IMR-90 (cell line): ENCODE data around the gene GPR65. TPM values are rescaled to one million over a fixed set of nuclear protein-coding genes. Genes with fewer than 3 reads are reported as not detected.

Experiments used
- ATAC-seq: fragments of 200-7000 bp; cut with Tn5 transposase; 2 replicates; pipeline ENCODE4 v1.9.1; 2020; ENCODE audit warnings: low read depth, mild to moderate bottlenecking, moderate library complexity
- BruUV-seq: library from RNA; stranded (reverse); fragments of 400-500 nt; replicated peaks from 2 replicates; lab custom pipeline; 2021; lab: Mats Ljungman, UMichigan
- CTCF ChIA-PET: fragments of 300-600 bp; formaldehyde crosslinking; extraction: SDS; loops from one replicate; lab custom pipeline; 2021; ENCODE audit warnings: antibody characterized with exemption; lab: Yijun Ruan, JAX
- POLR2A ChIA-PET: fragments of 300-600 bp; sonication (Branson Sonifier 250); formaldehyde crosslinking; loops from one replicate; lab custom pipeline; 2022; ENCODE audit warnings: antibody characterized with exemption; ENCODE audit not compliant: unreplicated experiment; lab: Charles Lee
- DNase-seq: peaks from one replicate; pipeline ENCODE4 v3.0.0; 2013
- H2AFZ ChIP-seq: replicated peaks from 2 replicates; pipeline ENCODE3; 2013; ENCODE audit warnings: low read length, mild to moderate bottlenecking; ENCODE audit not compliant: poor library complexity
- H2AK5ac ChIP-seq: 2 replicates; pipeline ENCODE4 v1.6.1; 2013; ENCODE audit warnings: low read depth, low read length, inconsistent platforms
- H2AK9ac ChIP-seq: replicated peaks from 2 replicates; pipeline ENCODE3; 2013; ENCODE audit warnings: mild to moderate bottlenecking, low read depth, low read length, moderate library complexity; ENCODE audit not compliant: poor library complexity
- H2BK120ac ChIP-seq: 2 replicates; pipeline ENCODE4 v1.6.1; 2013; ENCODE audit warnings: low read depth, low read length, inconsistent platforms
- H2BK15ac ChIP-seq: 3 replicates; pipeline ENCODE4 v1.6.1; 2013; ENCODE audit warnings: low read depth, low read length, inconsistent platforms
- H2BK20ac ChIP-seq: 2 replicates; pipeline ENCODE4 v1.6.1; 2013; ENCODE audit warnings: low read depth, mild to moderate bottlenecking, inconsistent platforms, low read length, moderate library complexity
- H2BK5ac ChIP-seq: 2 replicates; pipeline ENCODE4 v1.6.1; 2013; ENCODE audit warnings: mild to moderate bottlenecking, low read depth, low read length, inconsistent platforms; ENCODE audit not compliant: poor library complexity, severe bottlenecking
- H3K14ac ChIP-seq: replicated peaks from 2 replicates; pipeline ENCODE4 v1.6.1; 2013; ENCODE audit warnings: low read depth, low read length, inconsistent platforms
- H3K18ac ChIP-seq: 2 replicates; pipeline ENCODE4 v1.6.1; 2013; ENCODE audit warnings: low read depth, low read length, control low read depth
- H3K23ac ChIP-seq: 2 replicates; pipeline ENCODE4 v1.6.1; 2013; ENCODE audit warnings: low read depth, low read length, inconsistent platforms
- H3K27ac ChIP-seq: 2 replicates; pipeline ENCODE4 v1.5.1; 2013; ENCODE audit warnings: mild to moderate bottlenecking, control low read depth, low read length; ENCODE audit not compliant: insufficient read depth
- H3K27me3 ChIP-seq: 2 replicates; pipeline ENCODE4 v1.6.1; 2013; ENCODE audit warnings: low read length; ENCODE audit not compliant: control insufficient read depth, insufficient read depth
- H3K36me3 ChIP-seq: 2 replicates; pipeline ENCODE4 v1.6.1; 2013; ENCODE audit warnings: low read length, mixed read lengths; ENCODE audit not compliant: control insufficient read depth, insufficient read depth
- H3K4ac ChIP-seq: 2 replicates; pipeline ENCODE4 v1.6.1; 2013; ENCODE audit warnings: low read depth, low read length, inconsistent platforms
- H3K4me1 ChIP-seq: 2 replicates; pipeline ENCODE4 v1.6.1; 2013; ENCODE audit warnings: low read length, mixed read lengths; ENCODE audit not compliant: control insufficient read depth, insufficient read depth
- H3K4me2 ChIP-seq: 2 replicates; pipeline ENCODE4 v1.6.1; 2013; ENCODE audit warnings: low read depth, mild to moderate bottlenecking, control low read depth, low read length, moderate library complexity
- H3K4me3 ChIP-seq: 2 replicates; pipeline ENCODE4 v1.5.1; 2013; ENCODE audit warnings: low read depth, mild to moderate bottlenecking, control low read depth, low read length, moderate library complexity; ENCODE audit not compliant: insufficient read depth
- H3K56ac ChIP-seq: 2 replicates; pipeline ENCODE4 v1.6.1; 2013; ENCODE audit warnings: low read length, inconsistent platforms; ENCODE audit not compliant: insufficient read depth; ENCODE audit errors: extremely low read depth
- H3K79me1 ChIP-seq, 2 experiments: 2 replicates each; pipeline ENCODE4 v1.6.1; 2013; ENCODE audit warnings: low read length in 2 of 2, inconsistent platforms in 1 of 2, low read depth in 1 of 2
- H3K9ac ChIP-seq: 2 replicates; pipeline ENCODE4 v1.6.1; 2013; ENCODE audit warnings: low read depth, low read length, control low read depth
- H3K9me1 ChIP-seq: 2 replicates; pipeline ENCODE4 v1.6.1; 2013; ENCODE audit warnings: low read length, inconsistent platforms; ENCODE audit not compliant: insufficient read depth
- H3K9me3 ChIP-seq: 2 replicates; pipeline ENCODE4 v1.6.1; 2013; ENCODE audit warnings: low read length; ENCODE audit not compliant: control insufficient read depth, insufficient read depth
- H4K20me1 ChIP-seq: 2 replicates; pipeline ENCODE4 v1.6.1; 2013; ENCODE audit warnings: low read length, inconsistent platforms; ENCODE audit not compliant: insufficient read depth
- H4K5ac ChIP-seq: 2 replicates; pipeline ENCODE4 v1.6.1; 2013; ENCODE audit warnings: mild to moderate bottlenecking, low read depth, low read length, control low read depth
- H4K8ac ChIP-seq, 2 experiments: 2 replicates each; pipeline ENCODE4 v1.6.1; 2013; ENCODE audit warnings: low read depth in 2 of 2, low read length in 2 of 2, control low read depth in 1 of 2, inconsistent platforms in 1 of 2
- H4K91ac ChIP-seq: 2 replicates; pipeline ENCODE4 v1.6.1; 2013; ENCODE audit warnings: low read depth, low read length, inconsistent platforms; ENCODE audit not compliant: insufficient read depth
- FOS ChIP-seq: fragments of 150-350 bp; IDR thresholded peaks from 2 replicates; pipeline ENCODE4 v1.6.1; 2016; ENCODE audit warnings: low read depth, low read length
- MXI1 ChIP-seq: IDR thresholded peaks from 2 replicates; pipeline ENCODE4 v1.6.1; 2012; ENCODE audit warnings: low read depth, mild to moderate bottlenecking, low read length, moderate library complexity, borderline replicate concordance
- POLR2A ChIP-seq: IDR thresholded peaks from 2 replicates; pipeline ENCODE4 v1.6.1; 2012; ENCODE audit warnings: mild to moderate bottlenecking, low read depth, low read length
- RFX5 ChIP-seq: IDR thresholded peaks from 2 replicates; pipeline ENCODE4 v1.8.0; 2012; ENCODE audit warnings: low read depth, mild to moderate bottlenecking, low read length, moderate library complexity
- dilution Hi-C: fragments of 300-500 bp; cut with HindIII; formaldehyde crosslinking; loops from one replicate; pipeline ENCODE4 v1.14.3; 2018; ENCODE audit warnings: low sequenced_read_pairs; ENCODE audit not compliant: unreplicated experiment
- in situ Hi-C: fragments of 300-500 bp; cut with MboI; formaldehyde crosslinking; loops from 3 replicates; pipeline ENCODE4 v1.14.3; 2019; ENCODE audit warnings: low sequenced_read_pairs, inconsistent platforms, mixed read lengths
- intact Hi-C: fragments of 100-400 bp; cut with micrococcal nuclease; formaldehyde crosslinking; loops from 2 replicates; pipeline ENCODE4 v1.10.0; 2022
- polyA plus RNA-seq, 3 experiments: library from polyadenylated mRNA; depleted of rRNA; stranded (reverse); fragments of >200 nt; gene quantifications; 2 replicates each; pipeline ENCODE4 v1.2.3, GENCODE V29; 2012; ENCODE audit warnings: low replicate concordance in 1 of 3
- total RNA-seq: library from RNA; depleted of rRNA; stranded (reverse); fragments of >200 nt; gene quantifications from 2 replicates; pipeline ENCODE4 v1.2.3, GENCODE V29; 2012

Gene GPR65
- total and polyA plus RNA-seq, 2 of the 4 experiments (the other 2 are of a cell fraction): 0.05 to 0.18 TPM

DNA sequence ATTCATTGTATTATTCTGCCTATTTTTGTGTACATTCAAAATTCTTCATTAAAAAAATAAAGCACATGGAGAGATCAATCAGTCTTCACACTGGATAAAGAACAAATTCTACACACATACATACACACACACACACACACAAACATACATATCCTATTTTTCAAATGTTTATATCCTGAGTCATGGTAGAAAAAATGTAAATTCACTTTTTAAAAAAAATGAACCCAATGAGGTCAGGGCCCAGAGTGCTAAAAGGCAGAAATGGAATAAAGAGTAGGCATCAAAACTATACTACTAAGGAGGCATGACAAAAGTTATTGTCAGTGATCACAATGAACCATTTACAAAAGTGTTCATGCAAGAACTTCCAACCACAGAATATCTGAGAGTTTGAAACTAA, 29.3 kb upstream of the GPR65 start:
- H2BK5ac ChIP-seq: no peak overlapping the region
- no peak for TF ChIP-seq POLR2A
- no peak for TF ChIP-seq MXI1
- TF ChIP-seq RFX5: no peak
- TF ChIP-seq FOS: no peak
- H3K18ac ChIP-seq: no peak overlapping the region
- no peak overlapping the region for H3K23ac ChIP-seq
- H3K4me2 ChIP-seq: no peak overlapping the region
- no peak overlapping the region for H3K4me3 ChIP-seq
- intact Hi-C loops: no loop called here
- H2BK120ac ChIP-seq: no peak overlapping the region
- no peaks in the 10 kb centered on the region for H3K4me1 ChIP-seq
- dilution Hi-C loops: no loop called here
- no TSS peak for BruUV-seq
- H4K20me1 ChIP-seq: no peaks in the 10 kb centered on the region
- no peaks in the 10 kb centered on the region for H3K79me1 ChIP-seq
- H3K9me3 ChIP-seq: no peaks in the 10 kb centered on the region
- CTCF ChIA-PET: no interaction called here
- H3K9me1 ChIP-seq: no peaks in the 10 kb centered on the region
- no peak overlapping the region for H2AK5ac ChIP-seq
- no peak overlapping the region for H2BK20ac ChIP-seq
- H3K9ac ChIP-seq: no peak overlapping the region
- no peaks in the 10 kb centered on the region for H3K27me3 ChIP-seq
- no peak overlapping the region for H4K91ac ChIP-seq
- no peak overlapping the region for H3K14ac ChIP-seq
- H3K56ac ChIP-seq: no peak overlapping the region
- H2AK9ac ChIP-seq: no peak overlapping the region
- H3K27ac ChIP-seq: no peak overlapping the region
- no peak overlapping the region for H3K4ac ChIP-seq
- ATAC-seq (peak; percentile 75), DNase-seq (peak; percentile 54)
- no peak overlapping the region for H4K5ac ChIP-seq
- POLR2A ChIA-PET: no interaction called here
- in situ Hi-C loops: no loop called here
- no peak overlapping the region for H4K8ac ChIP-seq
- no peaks in the 10 kb centered on the region for H3K36me3 ChIP-seq
- no peak overlapping the region for H2AFZ ChIP-seq
- H2BK15ac ChIP-seq: no peak overlapping the region
